H9 (cell line): ENCODE measurements around the gene USP17L12. TPM values are rescaled to one million over a fixed set of nuclear protein-coding genes. Genes with fewer than 3 reads are reported as not detected.
"Not testable (repeated sequence)": the region's sequence is repeated elsewhere in the genome, so short reads cannot be mapped to it uniquely, and the experiment has no call there.

Experiments
- DNase-seq: peaks from one replicate; pipeline ENCODE4 v3.0.0-alpha.2; 2017
- H2AFZ ChIP-seq: one replicate; pipeline ENCODE4 v1.6.1; 2013; ENCODE audit warnings: mild to moderate bottlenecking, low read length, control low read depth, moderate library complexity
- H2AK5ac ChIP-seq: 2 replicates; pipeline ENCODE4 v1.6.1; 2013; ENCODE audit warnings: low read length, control low read depth, mixed read lengths; ENCODE audit not compliant: insufficient read length
- H2BK120ac ChIP-seq: one replicate; pipeline ENCODE4 v1.6.1; 2013; ENCODE audit warnings: low read depth, mild to moderate bottlenecking, low read length, control low read depth, inconsistent platforms; ENCODE audit not compliant: poor library complexity, severe bottlenecking
- H2BK12ac ChIP-seq: 2 replicates; pipeline ENCODE4 v1.6.1; 2013; ENCODE audit warnings: low read length, control low read depth, mixed read lengths, low read depth; ENCODE audit not compliant: insufficient read length
- H2BK15ac ChIP-seq: 2 replicates; pipeline ENCODE4 v1.6.1; 2013; ENCODE audit warnings: low read depth, low read length, control low read depth
- H2BK20ac ChIP-seq: one replicate; pipeline ENCODE4 v1.6.1; 2013; ENCODE audit warnings: low read depth, mild to moderate bottlenecking, low read length, control low read depth, inconsistent platforms; ENCODE audit not compliant: poor library complexity, severe bottlenecking
- H2BK5ac ChIP-seq: 2 replicates; pipeline ENCODE4 v1.6.1; 2013; ENCODE audit warnings: low read length, control low read depth, mixed read lengths; ENCODE audit not compliant: insufficient read length
- H3K14ac ChIP-seq: 2 replicates; pipeline ENCODE4 v1.6.1; 2013; ENCODE audit warnings: low read length, control low read depth; ENCODE audit not compliant: insufficient read depth
- H3K18ac ChIP-seq: 2 replicates; pipeline ENCODE4 v1.6.1; 2013; ENCODE audit warnings: low read depth, mild to moderate bottlenecking, mixed read lengths, low read length, control low read depth; ENCODE audit not compliant: insufficient read length
- H3K23ac ChIP-seq: 2 replicates; pipeline ENCODE4 v1.6.1; 2013; ENCODE audit warnings: low read length, control low read depth, mixed read lengths, low read depth; ENCODE audit not compliant: insufficient read length
- H3K23me2 ChIP-seq: 2 replicates; pipeline ENCODE4 v1.6.1; 2013; ENCODE audit warnings: low read depth, mild to moderate bottlenecking, mixed read lengths, low read length, control low read depth; ENCODE audit not compliant: insufficient read length, poor library complexity, severe bottlenecking
- H3K27ac ChIP-seq: 2 replicates; pipeline ENCODE4 v1.5.1; 2013; ENCODE audit warnings: low read length, control low read depth, mixed read lengths, low read depth; ENCODE audit not compliant: insufficient read length
- H3K27me3 ChIP-seq: 2 replicates; pipeline ENCODE4 v1.6.1; 2013; ENCODE audit warnings: low read length, control low read depth, inconsistent platforms; ENCODE audit not compliant: insufficient read depth
- H3K4ac ChIP-seq: 2 replicates; pipeline ENCODE4 v1.6.1; 2013; ENCODE audit warnings: low read depth, mild to moderate bottlenecking, control low read depth, inconsistent platforms, low read length, moderate library complexity
- H3K4me1 ChIP-seq: 2 replicates; pipeline ENCODE4 v1.6.1; 2013; ENCODE audit warnings: low read length, control low read depth, inconsistent platforms; ENCODE audit not compliant: insufficient read depth
- H3K4me2 ChIP-seq: 2 replicates; pipeline ENCODE4 v1.6.1; 2013; ENCODE audit warnings: low read length, control low read depth, mixed read lengths; ENCODE audit not compliant: insufficient read length, insufficient read depth
- H3K56ac ChIP-seq: 2 replicates; pipeline ENCODE4 v1.6.1; 2013; ENCODE audit warnings: low read depth, mild to moderate bottlenecking, mixed read lengths, low read length, control low read depth; ENCODE audit not compliant: insufficient read length
- H3K79me1 ChIP-seq: 2 replicates; pipeline ENCODE4 v1.6.1; 2013; ENCODE audit warnings: low read depth, mild to moderate bottlenecking, moderate library complexity, low read length, control low read depth, inconsistent platforms; ENCODE audit not compliant: insufficient read depth, poor library complexity, severe bottlenecking
- H3K79me2 ChIP-seq: 2 replicates; pipeline ENCODE4 v1.6.1; 2013; ENCODE audit warnings: low read length, control low read depth, inconsistent platforms; ENCODE audit not compliant: insufficient read depth
- H3K9ac ChIP-seq: 2 replicates; pipeline ENCODE4 v1.6.1; 2013; ENCODE audit warnings: low read length, control low read depth, mixed read lengths; ENCODE audit not compliant: insufficient read length; ENCODE audit errors: extremely low read depth
- H3K9me3 ChIP-seq: one replicate; pipeline ENCODE4 v1.6.1; 2013; ENCODE audit warnings: low read depth, low read length, inconsistent platforms; ENCODE audit not compliant: control insufficient read depth
- H3T11ph ChIP-seq: one replicate; pipeline ENCODE4 v1.6.1; 2013; ENCODE audit warnings: mild to moderate bottlenecking, low read length, control low read depth, inconsistent platforms
- H4K20me1 ChIP-seq: one replicate; pipeline ENCODE4 v1.6.1; 2013; ENCODE audit not compliant: control insufficient read depth, insufficient read length, insufficient read depth
- H4K5ac ChIP-seq: 2 replicates; pipeline ENCODE4 v1.6.1; 2013; ENCODE audit warnings: low read depth, mild to moderate bottlenecking, mixed read lengths, low read length, control low read depth; ENCODE audit not compliant: insufficient read length
- H4K8ac ChIP-seq: replicated peaks from 2 replicates; pipeline ENCODE4 v1.6.1; 2013; ENCODE audit warnings: low read length, control low read depth, mixed read lengths, low read depth; ENCODE audit not compliant: insufficient read length
- H4K91ac ChIP-seq: 2 replicates; pipeline ENCODE4 v1.6.1; 2013; ENCODE audit warnings: low read depth, mild to moderate bottlenecking, moderate library complexity, mixed read lengths, low read length, control low read depth; ENCODE audit not compliant: insufficient read length
- H3K27ac Mint-ChIP-seq, 3 experiments: 2 replicates in 2 of 3; 3 replicates in 1 of 3; pipeline ENCODE4 v1.8.0; 2020 to 2021; ENCODE audit warnings: mixed read lengths in 3 of 3, mild to moderate bottlenecking in 1 of 3, moderate library complexity in 1 of 3
- H3K27me3 Mint-ChIP-seq: 2 replicates; pipeline ENCODE4 v1.8.0; 2021; ENCODE audit warnings: low read depth, mild to moderate bottlenecking, moderate library complexity, mixed read lengths
- H3K36me3 Mint-ChIP-seq, 3 experiments: 2 replicates in 2 of 3; 3 replicates in 1 of 3; pipeline ENCODE4 v1.8.0; 2020 to 2021; ENCODE audit warnings: low read depth in 3 of 3, mixed read lengths in 3 of 3; ENCODE audit not compliant: insufficient read depth in 1 of 3
- H3K4me1 Mint-ChIP-seq, 2 experiments: 2 replicates each; pipeline ENCODE4 v1.8.0; 2020; ENCODE audit warnings: mixed read lengths in 2 of 2
- H3K4me3 Mint-ChIP-seq, 2 experiments: 2 replicates in 1 of 2; 3 replicates in 1 of 2; pipeline ENCODE4 v1.8.0; 2020 to 2021; ENCODE audit warnings: mild to moderate bottlenecking in 2 of 2, mixed read lengths in 2 of 2, moderate library complexity in 1 of 2
- H3K9me3 Mint-ChIP-seq, 2 experiments: 2 replicates in 1 of 2; 3 replicates in 1 of 2; pipeline ENCODE4 v1.8.0; 2020; ENCODE audit warnings: mild to moderate bottlenecking in 2 of 2, mixed read lengths in 2 of 2, moderate library complexity in 1 of 2
- WGBS: extraction: QIAGEN DNeasy Blood & Tissue Kit; methylation state at CpG from one replicate; pipeline ENCODE4 v1.1.7; 2013; ENCODE audit warnings: missing lambda C conversion rate, low lambda C conversion rate, mixed read lengths; ENCODE audit not compliant: insufficient read length; ENCODE audit errors: extremely low coverage; 5-methylcytosine and 5-hydroxymethylcytosine counted together
- total RNA-seq: library from RNA; stranded (reverse); gene quantifications from 2 replicates; pipeline ENCODE4 v1.2.1, GENCODE V29; 2021

The USP17L12 gene
- total RNA-seq, 1 experiment from 2014 or later: not detected

DNA sequence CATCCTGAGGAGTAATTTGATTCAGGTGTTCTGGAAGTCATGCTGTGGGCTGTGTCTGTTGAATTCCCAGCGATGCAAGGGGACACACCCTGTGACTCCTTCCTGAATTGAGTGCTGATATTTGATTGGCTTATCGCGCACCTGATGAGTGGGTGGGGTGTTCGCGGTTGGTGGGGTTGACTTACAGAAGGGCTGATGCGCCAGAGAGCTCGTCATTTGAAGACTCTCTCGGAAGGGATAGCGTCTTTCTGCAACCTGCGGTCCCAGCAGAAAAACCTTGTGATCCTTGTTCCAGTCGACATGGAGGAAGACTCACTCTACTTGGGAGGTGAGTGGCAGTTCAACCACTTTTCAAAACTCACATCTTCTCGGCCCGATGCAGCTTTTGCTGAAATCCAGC is 33.1 kb downstream of the USP17L12 start, which contains the start of gene USP17L19:
TSS of gene USP17L19 (plus strand) at position 301 of the 400 bp plus-strand sequence. CDS start at position 301, 0 bp downstream.
- not testable (repeated sequence) for H3T11ph ChIP-seq, H3K27ac ChIP-seq, H3K79me2 ChIP-seq, H2BK15ac ChIP-seq, H4K91ac ChIP-seq, H3K9me3 ChIP-seq, H4K20me1 ChIP-seq, H3K4me2 ChIP-seq, H3K36me3 Mint-ChIP-seq, H3K9me3 Mint-ChIP-seq, H3K23ac ChIP-seq, H3K79me1 ChIP-seq, H2AFZ ChIP-seq, H3K9ac ChIP-seq, H2AK5ac ChIP-seq, H2BK20ac ChIP-seq, H3K14ac ChIP-seq, H3K27me3 ChIP-seq, DNase-seq, H3K27ac Mint-ChIP-seq, H2BK12ac ChIP-seq, H3K56ac ChIP-seq, H4K8ac ChIP-seq, H4K5ac ChIP-seq, H3K4me3 Mint-ChIP-seq, H3K4me1 ChIP-seq, H3K27me3 Mint-ChIP-seq, H2BK120ac ChIP-seq, H3K18ac ChIP-seq, H3K23me2 ChIP-seq, H2BK5ac ChIP-seq, H3K4me1 Mint-ChIP-seq, H3K4ac ChIP-seq
- WGBS: no CpG with 5 or more reads among the region's 13 CpGs

DNA sequence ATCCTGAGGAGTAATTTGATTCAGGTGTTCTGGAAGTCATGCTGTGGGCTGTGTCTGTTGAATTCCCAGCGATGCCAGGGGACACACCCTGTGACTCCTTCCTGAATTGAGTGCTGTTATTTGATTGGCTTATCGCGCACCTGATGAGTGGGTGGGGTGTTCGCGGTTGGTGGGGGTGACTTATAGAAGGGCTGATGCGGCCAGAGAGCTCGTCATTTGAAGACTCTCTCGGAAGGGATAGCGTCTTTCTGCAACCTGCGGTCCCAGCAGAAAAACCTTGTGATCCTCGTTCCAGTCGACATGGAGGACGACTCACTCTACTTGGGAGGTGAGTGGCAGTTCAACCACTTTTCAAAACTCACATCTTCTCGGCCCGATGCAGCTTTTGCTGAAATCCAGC is 37.9 kb downstream of the USP17L12 start, which contains the start of gene USP17L20:
TSS of gene USP17L20 (plus strand) at position 301 of the 400 bp plus-strand sequence. CDS start at position 301, 0 bp downstream.
- H3K27ac Mint-ChIP-seq, H4K8ac ChIP-seq, H4K20me1 ChIP-seq, H4K91ac ChIP-seq, H3K27me3 Mint-ChIP-seq, H3K4me1 ChIP-seq, H3K23me2 ChIP-seq, H3K18ac ChIP-seq, H3K4me1 Mint-ChIP-seq, H3K27ac ChIP-seq, H3K14ac ChIP-seq, H3K56ac ChIP-seq, H2BK5ac ChIP-seq, H2BK12ac ChIP-seq, H4K5ac ChIP-seq, H3K4me2 ChIP-seq, H3K23ac ChIP-seq, H3K9me3 ChIP-seq, H3K79me1 ChIP-seq, H3T11ph ChIP-seq, H2AK5ac ChIP-seq, H2BK120ac ChIP-seq, H2BK20ac ChIP-seq, H2AFZ ChIP-seq, H3K27me3 ChIP-seq, DNase-seq, H3K4ac ChIP-seq, H3K9me3 Mint-ChIP-seq, H3K4me3 Mint-ChIP-seq, H3K79me2 ChIP-seq, H2BK15ac ChIP-seq, H3K36me3 Mint-ChIP-seq, H3K9ac ChIP-seq: not testable (repeated sequence)
- WGBS: no CpG with 5 or more reads among the region's 15 CpGs
